ENCODE measurements around the gene PRKN.
"Not testable (repeated sequence)": the region's sequence is repeated elsewhere in the genome, so short reads cannot be mapped to it uniquely, and the experiment has no call there.

PRKN gene

DNA sequence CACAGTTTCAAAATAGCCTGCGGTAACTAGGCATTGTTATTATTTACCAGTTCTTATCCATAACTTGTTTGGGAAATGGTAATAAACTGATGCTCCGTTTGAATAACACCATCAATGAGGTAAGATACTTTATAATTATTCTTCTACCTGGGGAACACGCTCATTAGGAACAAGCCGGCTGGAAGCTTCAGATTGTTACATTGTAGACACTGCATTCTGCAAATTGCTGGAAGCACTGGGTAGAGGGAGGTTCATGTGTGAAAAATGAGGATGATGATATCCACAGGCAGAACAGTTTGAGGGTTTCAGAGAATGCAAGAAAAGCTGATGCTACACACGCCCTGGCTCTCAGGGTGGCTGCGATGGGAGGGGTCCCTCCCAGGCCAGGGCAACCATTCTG lies 893.1 kb downstream of the PRKN start:
- DNase-seq (ENCODE audit: extremely low spot score): no peak
- ChIA-PET POLR2A (no interaction called here), CTCF (interaction anchor here (0.6 kb wide), 1 partner anchor 20 kb away, joined by 4 read pairs; no protein-coding TSS in a partner anchor)
- TF ChIP-seq SUZ12 (IDR thresholded peaks at IDR 0.05) (no peak), L3MBTL2 (conservative IDR thresholded peaks at IDR 0.05) (no peak), ARNT (IDR thresholded peaks at IDR 0.05) (no peak), LEF1 (IDR thresholded peaks at IDR 0.05; ENCODE audit: borderline replicate concordance) (no peak), TARDBP (IDR thresholded peaks at IDR 0.05) (no peak), FOXA1 (IDR thresholded peaks at IDR 0.05) (no peak), ELF4 (IDR thresholded peaks at IDR 0.05) (no peak), CTBP1 (IDR thresholded peaks at IDR 0.05; ENCODE audit: borderline replicate concordance) (no peak), FOXK2 (IDR thresholded peaks at IDR 0.05) (no peak)

DNA sequence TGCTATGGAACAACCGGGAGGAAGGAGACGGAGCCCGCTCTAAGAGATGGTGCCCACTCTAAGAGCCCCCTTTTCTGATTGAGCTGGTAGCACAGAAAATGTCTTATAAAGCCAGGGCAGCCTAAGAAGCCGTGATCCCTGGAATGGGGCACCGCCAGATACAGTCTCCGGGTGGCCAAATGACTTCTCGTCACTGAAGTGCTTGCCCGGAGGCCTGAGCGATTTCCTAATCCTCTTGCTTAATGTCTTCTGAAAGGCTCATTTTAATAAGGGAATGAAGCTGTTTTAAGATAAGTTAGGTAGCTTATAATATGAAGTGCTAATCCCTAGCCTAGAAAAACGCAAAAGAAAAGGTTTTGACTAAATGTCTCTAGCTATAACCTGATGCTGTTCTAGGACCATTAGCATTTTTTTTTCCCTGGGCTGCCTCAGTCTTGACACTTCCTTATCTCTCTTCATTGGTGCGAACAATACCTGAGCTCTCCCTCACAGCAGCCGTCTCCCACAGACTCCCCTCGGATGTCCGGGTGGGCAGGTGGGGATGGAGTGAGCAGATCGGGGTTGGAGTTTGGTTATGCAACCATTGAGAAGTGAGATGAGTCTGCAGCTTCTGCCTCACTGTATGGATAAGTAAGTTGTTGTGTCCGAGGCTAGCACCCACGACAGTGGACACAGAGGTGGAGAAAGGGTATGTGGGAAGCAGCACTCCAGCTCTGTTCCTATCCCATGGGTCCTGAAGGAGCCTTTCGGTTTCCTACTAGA lies 894.3 kb downstream of the PRKN start:
- POLR2A ChIA-PET: no interaction called here
- DNase-seq (ENCODE audit: extremely low spot score): no peak
- CTCF ChIA-PET: no interaction called here
- no peak for TF ChIP-seq FOXK2 (IDR thresholded peaks at IDR 0.05)
- TF ChIP-seq CTBP1 (IDR thresholded peaks at IDR 0.05; ENCODE audit: borderline replicate concordance): no peak
- no peak for TF ChIP-seq BHLHE40 (IDR thresholded peaks at IDR 0.05; ENCODE audit: borderline replicate concordance)
- TF ChIP-seq SP1 (IDR thresholded peaks at IDR 0.05): no peak
- TF ChIP-seq SUZ12 (IDR thresholded peaks at IDR 0.05): no peak

DNA sequence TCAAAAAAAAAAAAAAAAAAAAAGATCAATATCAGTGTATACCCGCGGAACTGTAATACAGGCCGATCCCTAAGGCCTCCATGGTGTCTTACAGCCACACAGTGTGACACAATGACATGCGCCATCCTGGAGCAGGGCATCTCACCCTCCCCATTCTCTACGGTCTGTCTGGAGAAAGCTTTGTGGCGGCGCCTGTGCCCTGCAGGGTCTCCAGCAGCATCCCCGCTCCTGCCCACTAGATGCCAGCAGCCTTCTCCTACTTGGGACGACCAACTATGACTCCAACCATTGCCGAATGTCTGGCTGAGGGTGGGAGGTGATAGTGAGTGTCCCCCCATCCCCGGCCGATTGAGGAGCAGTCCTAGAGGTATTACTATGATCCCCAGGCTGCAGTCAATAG lies 894.9 kb downstream of the PRKN start:
- DNase-seq (ENCODE audit: extremely low spot score): no peak
- ChIA-PET CTCF (no interaction called here), POLR2A (no interaction called here)
- TF ChIP-seq ELF4 (IDR thresholded peaks at IDR 0.05) (no peak), SUZ12 (IDR thresholded peaks at IDR 0.05) (no peak), ARNT (IDR thresholded peaks at IDR 0.05) (no peak)

DNA sequence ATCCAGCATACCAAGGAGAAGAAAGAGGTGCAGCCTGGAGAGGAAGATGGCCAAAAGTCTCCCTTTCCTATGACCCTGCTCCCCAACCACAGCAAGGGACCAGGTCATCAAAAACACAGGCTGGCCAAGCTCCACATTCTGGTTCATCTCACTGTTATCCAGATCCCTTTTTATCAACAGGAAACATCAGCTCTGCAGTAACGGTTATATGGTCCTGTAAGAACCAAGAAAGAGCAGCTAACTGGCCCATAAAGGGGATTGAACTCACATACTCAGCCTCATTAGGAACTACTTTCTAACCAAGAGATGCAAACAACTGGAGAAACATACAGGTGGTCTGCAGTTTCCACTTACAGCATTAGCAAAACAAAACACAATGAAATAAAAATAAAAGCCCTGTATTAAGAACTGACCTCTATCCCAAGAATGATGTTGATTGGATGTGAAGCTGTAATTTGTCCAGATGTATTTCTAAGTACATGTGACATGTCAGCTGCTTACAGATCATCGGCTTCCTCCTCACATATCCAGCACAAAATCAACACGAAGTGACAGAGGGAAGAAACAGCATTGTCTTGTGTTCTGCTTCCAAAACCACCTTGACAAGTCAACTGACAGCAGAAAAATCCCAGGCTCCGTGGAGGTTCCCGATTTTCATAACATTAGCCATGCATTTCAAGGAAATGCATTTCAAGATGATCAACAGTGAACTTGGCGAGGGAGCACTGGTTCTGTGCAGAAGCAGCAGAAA lies 896.5 kb downstream of the PRKN start:
- TF ChIP-seq HDGF (IDR thresholded peaks at IDR 0.05; ENCODE audit: borderline replicate concordance) (no peak), FOXK2 (IDR thresholded peaks at IDR 0.05) (no peak), FOXM1 (IDR thresholded peaks at IDR 0.05; ENCODE audit: borderline replicate concordance) (no peak), SUZ12 (IDR thresholded peaks at IDR 0.05) (no peak), SP1 (IDR thresholded peaks at IDR 0.05) (no peak), BHLHE40 (IDR thresholded peaks at IDR 0.05; ENCODE audit: borderline replicate concordance) (no peak), TARDBP (IDR thresholded peaks at IDR 0.05) (no peak), CTBP1 (IDR thresholded peaks at IDR 0.05; ENCODE audit: borderline replicate concordance) (no peak), LEF1 (IDR thresholded peaks at IDR 0.05; ENCODE audit: borderline replicate concordance) (no peak), ZNF384 (IDR thresholded peaks at IDR 0.05) (no peak), L3MBTL2 (conservative IDR thresholded peaks at IDR 0.05) (no peak), FOXA1 (IDR thresholded peaks at IDR 0.05) (no peak), ARNT (IDR thresholded peaks at IDR 0.05) (no peak)
- TF ChIP-seq, protein P1, sequence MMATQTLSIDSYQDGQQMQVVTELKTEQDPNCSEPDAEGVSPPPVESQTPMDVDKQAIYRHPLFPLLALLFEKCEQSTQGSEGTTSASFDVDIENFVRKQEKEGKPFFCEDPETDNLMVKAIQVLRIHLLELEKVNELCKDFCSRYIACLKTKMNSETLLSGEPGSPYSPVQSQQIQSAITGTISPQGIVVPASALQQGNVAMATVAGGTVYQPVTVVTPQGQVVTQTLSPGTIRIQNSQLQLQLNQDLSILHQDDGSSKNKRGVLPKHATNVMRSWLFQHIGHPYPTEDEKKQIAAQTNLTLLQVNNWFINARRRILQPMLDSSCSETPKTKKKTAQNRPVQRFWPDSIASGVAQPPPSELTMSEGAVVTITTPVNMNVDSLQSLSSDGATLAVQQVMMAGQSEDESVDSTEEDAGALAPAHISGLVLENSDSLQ (IDR thresholded peaks at IDR 0.05): no peak
- ChIA-PET CTCF (no interaction called here), POLR2A (no interaction called here)
- DNase-seq (ENCODE audit: extremely low spot score): no peak

DNA sequence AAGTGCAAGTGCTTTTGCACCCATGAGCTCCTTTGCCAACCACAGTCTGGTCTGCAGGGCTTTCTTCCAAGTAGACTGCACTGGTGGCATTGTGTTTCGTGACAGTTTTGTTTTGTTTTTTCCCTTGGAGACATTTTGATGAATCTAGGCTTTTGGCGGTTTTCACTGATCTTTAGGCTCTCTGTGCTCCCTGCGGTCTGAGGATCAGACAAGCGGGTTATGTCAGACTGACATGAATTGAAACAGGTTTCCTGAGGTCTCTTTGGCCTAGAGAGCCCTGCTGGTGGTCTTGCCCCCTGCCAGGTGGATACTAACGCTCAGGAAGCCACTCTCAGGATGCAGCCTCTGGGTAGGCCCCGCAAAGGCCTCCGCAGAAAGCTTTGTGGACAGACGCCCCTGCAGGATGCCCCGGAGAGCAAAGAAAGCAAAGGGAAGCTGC lies 898.3 kb downstream of the PRKN start:
- ChIA-PET CTCF (no interaction called here), POLR2A (interaction anchor here (0.6 kb wide), 1 partner anchor 178 kb away, joined by 3 read pairs; no protein-coding TSS in a partner anchor)
- no peak for TF ChIP-seq FOXA1 (IDR thresholded peaks at IDR 0.05)
- no peak for TF ChIP-seq BHLHE40 (IDR thresholded peaks at IDR 0.05; ENCODE audit: borderline replicate concordance)
- TF ChIP-seq FOXK2 (IDR thresholded peaks at IDR 0.05): no peak
- TF ChIP-seq ELF4 (IDR thresholded peaks at IDR 0.05): no peak
- no peak for DNase-seq (ENCODE audit: extremely low spot score)

DNA sequence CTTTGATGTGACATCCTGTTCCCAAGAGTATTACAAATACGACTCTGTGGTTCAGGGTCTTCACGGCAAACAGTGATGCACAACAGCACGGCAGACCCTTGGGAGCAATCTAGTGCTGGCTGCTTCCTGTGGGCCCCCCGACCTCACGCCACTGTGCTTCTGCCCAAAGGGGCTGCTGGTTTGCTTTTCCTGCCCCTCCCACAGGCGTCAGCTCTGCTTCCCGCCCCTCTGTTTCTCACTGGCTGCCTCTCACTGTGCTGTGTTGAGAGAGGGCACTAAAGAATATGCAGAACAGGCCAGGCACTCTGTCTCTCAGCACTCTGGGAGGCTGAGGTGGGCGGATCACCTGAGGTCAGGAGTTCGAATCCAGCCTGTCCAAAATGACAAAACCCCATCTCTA lies 899.2 kb downstream of the PRKN start:
- ChIA-PET POLR2A (interaction anchor here (0.6 kb wide), 1 partner anchor 24 kb away, joined by 4 read pairs; no protein-coding TSS in a partner anchor), CTCF (no interaction called here)
- no peak for TF ChIP-seq ARNT (IDR thresholded peaks at IDR 0.05)
- no peak for TF ChIP-seq SUZ12 (IDR thresholded peaks at IDR 0.05)
- no peak for TF ChIP-seq LEF1 (IDR thresholded peaks at IDR 0.05; ENCODE audit: borderline replicate concordance)
- no peak for TF ChIP-seq ELF4 (IDR thresholded peaks at IDR 0.05)
- TF ChIP-seq, protein P1 (IDR thresholded peaks at IDR 0.05): no peak
- TF ChIP-seq FOXM1 (IDR thresholded peaks at IDR 0.05; ENCODE audit: borderline replicate concordance): no peak
- TF ChIP-seq ZNF384 (IDR thresholded peaks at IDR 0.05): no peak
- TF ChIP-seq HDGF (IDR thresholded peaks at IDR 0.05; ENCODE audit: borderline replicate concordance): no peak
- TF ChIP-seq CTBP1 (IDR thresholded peaks at IDR 0.05; ENCODE audit: borderline replicate concordance): no peak
- no peak for TF ChIP-seq FOXK2 (IDR thresholded peaks at IDR 0.05)
- no peak for TF ChIP-seq NFRKB (IDR thresholded peaks at IDR 0.05)
- TF ChIP-seq BHLHE40 (IDR thresholded peaks at IDR 0.05; ENCODE audit: borderline replicate concordance): no peak
- TF ChIP-seq SP1 (IDR thresholded peaks at IDR 0.05): no peak
- no peak for DNase-seq (ENCODE audit: extremely low spot score)

DNA sequence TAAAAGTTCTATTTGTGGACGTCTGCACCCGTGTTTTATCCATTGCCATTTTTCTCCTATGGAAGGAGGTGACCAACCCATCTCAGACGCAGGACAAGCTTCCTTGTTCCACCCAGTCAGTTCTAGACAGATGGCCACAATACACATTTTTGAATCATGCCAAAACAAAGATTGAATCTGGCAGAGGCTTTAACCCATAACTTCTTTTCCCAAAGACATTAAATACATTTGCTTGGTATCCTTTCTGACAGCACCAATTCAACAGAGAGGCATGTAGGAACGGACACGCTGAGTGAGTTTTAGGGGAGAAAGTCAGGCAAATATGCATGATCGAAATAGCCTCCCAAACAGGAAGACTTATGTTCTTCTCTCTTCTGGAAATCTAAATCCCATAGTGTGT lies 901.1 kb downstream of the PRKN start:
- TF ChIP-seq ELF4 (IDR thresholded peaks at IDR 0.05): no peak
- no peak for TF ChIP-seq TARDBP (IDR thresholded peaks at IDR 0.05)
- TF ChIP-seq SP1 (IDR thresholded peaks at IDR 0.05): no peak
- no peak for TF ChIP-seq ARNT (IDR thresholded peaks at IDR 0.05)
- TF ChIP-seq FOXA1 (IDR thresholded peaks at IDR 0.05): no peak
- no peak for TF ChIP-seq FOXM1 (IDR thresholded peaks at IDR 0.05; ENCODE audit: borderline replicate concordance)
- no peak for TF ChIP-seq L3MBTL2 (conservative IDR thresholded peaks at IDR 0.05)
- no peak for TF ChIP-seq ZNF384 (IDR thresholded peaks at IDR 0.05)
- TF ChIP-seq BHLHE40 (IDR thresholded peaks at IDR 0.05; ENCODE audit: borderline replicate concordance): no peak
- no peak for TF ChIP-seq FOXK2 (IDR thresholded peaks at IDR 0.05)
- TF ChIP-seq LEF1 (IDR thresholded peaks at IDR 0.05; ENCODE audit: borderline replicate concordance): no peak
- no peak for TF ChIP-seq NFRKB (IDR thresholded peaks at IDR 0.05)
- no peak for TF ChIP-seq SUZ12 (IDR thresholded peaks at IDR 0.05)
- TF ChIP-seq, protein P1 (IDR thresholded peaks at IDR 0.05): no peak
- TF ChIP-seq CTBP1 (IDR thresholded peaks at IDR 0.05; ENCODE audit: borderline replicate concordance): no peak
- ChIA-PET CTCF (no interaction called here), POLR2A (no interaction called here)
- DNase-seq (ENCODE audit: extremely low spot score): no peak

DNA sequence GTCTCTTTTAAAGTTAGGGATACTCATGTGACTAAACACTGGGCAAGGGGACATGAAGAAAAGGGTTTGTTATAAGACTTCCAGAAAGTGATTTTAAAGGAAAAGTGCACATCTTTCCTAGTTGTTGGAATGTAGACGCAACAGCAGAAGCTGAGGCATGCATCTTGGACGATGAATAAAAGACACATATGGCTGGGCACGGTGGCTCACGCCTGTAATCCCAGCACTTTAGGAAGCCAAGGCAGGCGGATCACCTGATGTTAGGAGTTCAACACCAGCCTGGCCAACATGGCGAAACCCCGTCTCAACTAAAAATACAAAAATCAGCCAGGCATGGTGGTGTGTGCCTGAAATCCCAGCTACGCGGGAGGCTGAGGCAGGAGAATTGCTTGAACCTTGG lies 905.4 kb downstream of the PRKN start:
- POLR2A ChIA-PET; CTCF ChIA-PET; DNase-seq (ENCODE audit: extremely low spot score): not testable (repeated sequence)

Measured in HEK293T (cell line).